ENCODE results near the gene REEP3. TPM values are rescaled to one million over a fixed set of nuclear protein-coding genes. Genes with fewer than 3 reads are reported as not detected.

Gene REEP3
- total and polyA plus RNA-seq, 4 donors, result 32.3 to 87.5 (median 51.4) TPM

Small RNA genes lying within 50 kb of the gene (small RNA-seq; reads per million reads assigned to genes)
- not detected for gene AC022022.1 (ENCODE audit: low replicate concordance)

Other genes with a start within 250 kb of the REEP3 start
- 100 to 1,000 TPM; 136 to 187 TPM for gene JMJD1C, start 55.4 kb upstream of the REEP3 start, total RNA-seq
- 10 to 100 TPM; 61.8 to 63.5 TPM for gene JMJD1C, start 55.4 kb upstream of the REEP3 start, polyA plus RNA-seq (ENCODE audit: insufficient read length in 2 of 2)

All from spinal cord (tissue), 4 donors.